Inflammatory macrophage treated with lipopolysaccharide for 1 hour (primary cell): ENCODE measurements around the gene JAKMIP3.

Experiments used
- DNase-seq, 2 donors: peaks; one replicate each; pipeline ENCODE4 v3.0.0-alpha.2; 2020 to 2022

JAKMIP3 gene

GRCh38 chr10:132044803-132045202, 20.9 kb upstream of the JAKMIP3 start:
- no peak for DNase-seq

DNA sequence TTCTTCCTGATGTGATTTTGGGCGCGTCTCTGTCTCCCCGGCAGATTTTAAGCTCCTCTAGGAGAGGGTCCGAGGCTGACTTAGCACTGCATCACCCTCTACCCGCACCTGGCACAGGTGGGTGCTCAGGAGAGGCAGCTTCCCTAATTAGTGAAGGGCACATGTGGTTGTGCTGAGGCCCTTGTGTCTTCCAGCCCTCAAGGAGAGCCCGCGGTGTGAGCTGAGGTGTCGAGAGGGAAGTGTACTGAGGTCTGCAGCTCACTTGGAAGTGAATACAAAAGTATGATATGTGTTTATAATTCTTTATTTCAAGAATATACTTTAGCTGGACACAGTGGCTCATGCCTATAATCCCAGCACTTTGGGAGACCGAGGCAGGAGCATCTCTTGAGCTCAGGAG, 20.4 kb upstream of the JAKMIP3 start:
- no peak for DNase-seq

DNA sequence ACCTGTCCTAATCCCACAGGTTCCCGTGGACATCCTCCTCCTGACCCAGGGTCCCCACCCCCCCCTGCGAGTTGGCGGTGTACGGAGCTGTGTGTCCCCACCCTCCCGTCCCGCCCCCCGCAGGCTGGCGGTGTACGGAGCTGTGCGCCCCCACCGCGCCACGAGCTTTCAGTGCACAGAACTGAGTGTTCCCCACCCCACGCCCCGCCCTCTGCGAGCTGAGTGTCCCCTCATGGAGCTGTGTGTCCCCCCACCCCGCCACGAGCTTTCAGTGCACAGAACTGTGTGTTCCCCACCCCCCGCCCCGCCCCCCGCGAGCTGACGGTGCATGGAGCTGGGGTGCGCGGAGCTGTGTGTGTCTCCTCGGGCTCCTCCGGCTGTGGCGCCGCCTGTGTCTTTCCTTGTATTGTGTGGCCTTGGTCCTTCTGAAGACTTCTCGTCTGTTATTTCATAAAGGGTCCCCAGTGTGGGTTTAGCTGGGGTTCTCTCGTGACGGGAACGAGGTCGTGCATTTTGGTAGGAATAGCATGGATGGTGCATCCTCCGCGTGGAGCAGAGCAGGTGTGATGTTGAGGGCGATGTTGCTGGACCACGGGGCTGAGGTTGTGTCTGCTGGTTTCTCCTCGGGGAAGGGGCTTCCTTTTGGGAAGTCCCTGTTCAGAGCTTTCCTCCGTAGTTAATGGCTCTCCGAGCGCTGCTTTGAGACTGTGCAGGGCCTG, 18.0 kb upstream of the JAKMIP3 start:
- DNase-seq: no peak

GRCh38 chr10:132048294-132048667, 17.5 kb upstream of the JAKMIP3 start:
- DNase-seq: no peak

DNA sequence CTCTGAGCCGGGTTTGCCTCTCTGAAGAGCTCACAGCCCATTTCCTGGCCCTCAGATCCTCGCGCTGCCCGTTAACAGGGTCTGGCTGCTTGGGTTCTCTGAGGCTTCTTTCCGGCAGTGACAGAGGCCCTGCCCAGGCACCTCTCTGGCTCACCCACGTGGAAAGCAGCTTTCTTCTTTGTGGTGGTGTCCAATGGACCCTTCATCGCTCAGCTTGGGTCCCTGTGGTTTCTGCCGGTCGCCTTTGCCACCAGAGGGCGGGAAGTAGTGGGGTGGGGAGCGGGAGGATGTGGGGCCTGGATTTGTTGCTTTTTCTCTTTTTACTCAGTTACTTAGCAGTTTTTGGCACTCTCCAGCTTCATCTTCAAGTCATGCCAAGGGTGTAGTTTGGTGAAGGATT, 15.6 kb upstream of the JAKMIP3 start:
- no peak for DNase-seq

- DNase-seq: no peak
These were observed 13.6 kb upstream of the JAKMIP3 start for GRCh38 chr10:132052124-132052523.

- no peak for DNase-seq
These were observed 11.2 kb upstream of the JAKMIP3 start for GRCh38 chr10:132054564-132054963.

GRCh38 chr10:132055616-132056015, 10.1 kb upstream of the JAKMIP3 start:
- no peak for DNase-seq

DNA sequence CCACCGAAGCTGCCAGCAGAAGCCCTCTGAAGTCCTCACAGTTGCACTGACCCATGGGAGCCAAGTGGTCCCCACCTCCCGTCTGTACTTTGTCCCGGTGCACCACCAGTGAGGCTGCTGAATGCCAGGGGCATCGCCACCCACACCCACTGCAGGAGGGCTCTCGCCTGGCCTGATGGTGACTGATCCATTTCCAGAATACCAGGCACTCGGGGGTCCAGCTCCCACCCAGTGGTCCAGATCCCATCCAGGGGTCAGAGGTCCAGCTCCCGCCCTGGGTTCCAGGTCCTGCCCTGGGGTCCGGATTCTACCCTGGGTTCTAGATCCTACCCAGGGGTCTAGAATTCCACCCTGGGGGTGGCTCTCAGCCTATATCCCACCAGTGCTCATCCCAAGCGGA, 9.1 kb upstream of the JAKMIP3 start:
- no peak for DNase-seq

DNA sequence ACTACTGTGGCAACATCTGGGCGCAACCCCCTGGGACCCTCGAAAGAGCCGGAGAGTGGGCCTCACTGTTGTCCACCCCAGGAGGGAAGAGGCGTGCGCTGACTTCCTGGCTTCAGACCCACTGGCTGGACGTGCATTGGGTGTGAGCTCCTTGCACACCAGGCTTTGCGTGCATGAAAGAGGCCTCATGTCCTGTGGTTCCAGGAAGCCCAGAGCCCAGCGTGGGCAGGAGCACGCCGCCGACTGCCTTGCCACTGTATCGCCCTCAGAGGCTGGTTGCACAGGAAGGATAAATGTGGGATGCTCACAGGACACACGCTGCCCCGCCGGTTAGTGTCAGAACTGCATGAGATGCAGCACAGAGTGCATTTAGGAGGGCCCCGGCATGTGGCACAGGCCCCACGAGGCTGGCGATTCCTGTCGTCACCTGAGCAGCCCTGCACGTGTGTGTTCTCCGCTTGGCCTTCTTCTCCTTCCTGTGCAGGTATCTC, 8.5 kb upstream of the JAKMIP3 start:
- DNase-seq: no peak

GRCh38 chr10:132058111-132058745, 7.5 kb upstream of the JAKMIP3 start:
- no peak for DNase-seq

DNA sequence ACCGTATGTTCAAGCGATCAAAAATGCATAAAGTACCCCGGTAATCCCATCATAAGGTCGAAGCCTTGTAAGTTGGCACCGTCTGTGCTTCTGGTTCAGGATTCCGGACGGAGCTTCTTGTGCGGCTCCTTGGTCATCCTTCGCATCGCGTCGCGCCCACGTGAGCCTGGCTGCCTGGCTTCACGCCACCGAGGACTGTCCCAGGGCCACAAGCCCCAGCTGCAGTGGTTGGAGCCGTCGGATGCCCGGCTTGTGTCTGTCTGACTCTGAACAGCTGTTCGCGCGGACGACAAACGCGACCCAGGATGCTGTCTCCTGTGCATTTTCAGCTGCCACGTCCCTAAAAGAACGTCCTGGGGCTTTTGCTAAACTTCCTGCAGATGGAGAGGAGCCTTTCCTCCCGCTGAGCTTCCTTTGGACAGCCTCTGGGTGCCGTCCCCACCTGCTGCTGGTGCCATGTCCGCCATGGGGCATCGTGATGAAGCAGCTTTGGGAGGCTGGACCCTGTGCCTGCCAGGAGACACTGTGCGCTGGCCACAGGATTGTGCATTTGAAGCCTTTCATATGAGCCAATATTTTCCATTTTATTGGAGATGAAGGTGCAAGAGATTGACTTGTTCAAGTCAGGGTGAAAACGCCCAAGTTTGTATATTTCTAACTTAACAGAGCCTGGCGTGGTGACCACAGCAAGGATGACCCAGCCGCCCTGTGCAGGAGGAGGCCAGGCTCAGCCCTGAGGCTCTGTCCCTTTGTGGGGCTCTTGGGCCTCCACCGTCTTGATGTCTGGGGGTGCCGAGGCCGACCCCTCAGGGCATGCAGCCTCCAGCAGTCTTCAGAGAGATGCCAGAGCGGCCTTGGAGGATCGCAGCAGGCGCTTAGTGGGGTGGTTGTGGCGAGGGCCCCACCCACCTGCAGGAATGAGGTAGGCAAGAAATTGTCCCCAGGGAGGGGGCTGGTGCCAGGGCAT, 6.7 kb upstream of the JAKMIP3 start:
- DNase-seq: no peak

GRCh38 chr10:132059760-132060508, 5.8 kb upstream of the JAKMIP3 start:
- DNase-seq: no peak

DNA sequence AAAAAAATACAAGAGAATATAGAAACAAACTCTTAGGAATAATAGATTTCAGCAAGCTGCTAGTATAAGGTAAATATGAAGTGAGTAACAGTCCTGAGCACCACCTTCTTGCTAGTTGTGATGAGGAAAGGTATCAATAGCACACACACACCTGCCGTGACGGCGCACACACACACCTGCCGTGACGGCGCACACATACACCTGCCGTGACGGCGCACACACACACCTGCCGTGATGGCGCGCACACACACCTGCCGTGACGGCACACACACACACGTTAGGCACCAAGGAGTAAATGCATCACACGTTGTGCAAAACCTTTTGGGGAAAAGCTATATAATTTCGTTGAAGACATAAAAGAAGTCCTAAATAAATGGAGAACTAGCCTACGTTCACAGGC, 4.7 kb upstream of the JAKMIP3 start:
- DNase-seq: no peak

GRCh38 chr10:132061465-132061864, 4.3 kb upstream of the JAKMIP3 start:
- no peak for DNase-seq

GRCh38 chr10:132062116-132062515, 3.6 kb upstream of the JAKMIP3 start:
- DNase-seq: no peak

DNA sequence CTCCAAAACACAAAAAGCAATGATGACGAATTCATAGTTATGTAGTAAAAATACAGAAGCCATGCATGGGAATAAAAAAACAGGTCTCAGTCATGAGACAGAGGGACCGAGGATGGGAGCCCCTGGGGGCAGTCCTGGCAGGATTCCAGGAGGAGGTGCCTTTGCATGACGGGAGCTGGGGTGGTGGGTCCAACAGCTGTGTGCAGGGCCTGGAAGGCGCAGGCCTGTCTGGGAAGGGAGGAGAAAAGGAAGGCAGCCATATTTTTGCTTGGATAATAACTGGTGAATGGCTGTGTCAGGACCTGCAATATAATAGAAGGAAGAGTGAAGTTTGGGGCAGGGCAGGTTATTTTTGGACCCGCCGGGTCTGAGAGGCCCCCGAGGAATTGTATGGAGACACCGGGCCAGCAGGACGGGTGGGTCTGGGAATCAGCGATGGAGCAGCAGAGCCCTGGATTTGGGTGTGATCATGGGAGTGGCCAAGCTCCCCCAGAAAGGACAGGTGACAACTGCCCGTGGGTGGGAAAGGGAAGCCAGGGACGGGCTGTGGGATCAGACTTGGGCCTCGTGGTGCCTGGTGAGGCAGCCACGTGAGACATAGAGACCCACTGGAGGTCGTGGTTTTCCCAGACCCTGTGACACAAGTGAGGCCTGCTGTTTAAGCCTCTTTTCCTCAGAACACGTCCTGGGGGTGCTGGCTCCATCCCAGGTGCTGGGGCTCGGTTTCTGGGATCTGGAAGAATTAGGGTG, 2.9 kb upstream of the JAKMIP3 start:
- DNase-seq: no peak

GRCh38 chr10:132063432-132063831, 2.3 kb upstream of the JAKMIP3 start:
- no peak for DNase-seq

- DNase-seq: no peak
These were observed 1.5 kb upstream of the JAKMIP3 start for GRCh38 chr10:132064082-132064755.

GRCh38 chr10:132064771-132065437, 842 bp upstream of the JAKMIP3 start:
- no peak for DNase-seq

GRCh38 chr10:132066186-132066585, 440 bp downstream of the JAKMIP3 start:
- no peak for DNase-seq
